GM18951 (cell line): ENCODE results near the gene MB21D2.

Source experiments
- POLR2A ChIP-seq: IDR thresholded peaks from 4 replicates; pipeline ENCODE4 v1.6.1; 2011; ENCODE audit warnings: mild to moderate bottlenecking; ENCODE audit not compliant: insufficient read length, insufficient read depth; ENCODE audit errors: extremely low read depth
- in situ Hi-C: fragments of 300-500 bp; cut with MboI; formaldehyde crosslinking; loops from one replicate; pipeline ENCODE4 v1.12.0; 2022; ENCODE audit warnings: low sequenced_read_pairs, mixed read lengths, inconsistent platforms; ENCODE audit not compliant: unreplicated experiment

The MB21D2 gene

DNA sequence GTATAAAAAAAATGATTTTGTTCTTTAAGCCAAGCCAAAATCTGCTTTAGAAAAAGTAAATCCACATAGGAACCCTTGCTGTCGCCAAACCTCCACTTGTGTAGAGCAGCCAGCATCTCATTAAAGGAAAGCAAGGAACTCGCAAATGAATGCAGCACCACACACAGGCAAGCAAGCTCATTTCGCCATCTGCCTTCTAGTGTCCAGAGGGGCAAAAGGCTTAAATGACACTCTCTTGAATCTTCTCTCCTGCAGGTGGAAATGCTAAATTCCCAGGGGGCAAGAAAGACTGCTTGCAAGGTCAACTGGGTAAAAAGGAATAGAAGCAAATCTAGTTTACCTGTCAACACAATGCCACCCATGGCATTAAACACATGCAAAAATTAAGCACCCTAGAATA is 2.4 kb downstream of the MB21D2 start:
- in situ Hi-C loops = no loop called here
- peak; percentile 11 for TF ChIP-seq POLR2A

DNA sequence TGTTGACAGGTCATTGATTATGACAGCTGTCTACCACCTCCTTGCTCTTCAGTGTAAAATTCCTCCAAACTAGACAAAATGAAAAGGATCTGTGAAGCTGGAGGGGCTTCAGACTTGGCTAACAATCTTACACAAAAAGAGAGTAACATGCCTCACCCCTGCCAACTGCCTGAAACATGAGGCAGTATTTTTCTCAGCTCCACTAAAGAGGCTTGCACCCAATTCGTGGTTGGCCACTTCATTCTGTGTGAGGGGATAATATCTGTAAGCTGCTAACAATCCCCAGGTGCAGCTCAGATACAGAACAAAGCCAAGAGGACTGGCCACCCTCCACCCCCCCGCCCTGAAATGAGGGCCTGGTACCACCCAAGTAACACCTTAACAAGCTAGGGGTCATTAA is 2.8 kb downstream of the MB21D2 start:
- TF ChIP-seq POLR2A = no peak
- in situ Hi-C loops = no loop called here

DNA sequence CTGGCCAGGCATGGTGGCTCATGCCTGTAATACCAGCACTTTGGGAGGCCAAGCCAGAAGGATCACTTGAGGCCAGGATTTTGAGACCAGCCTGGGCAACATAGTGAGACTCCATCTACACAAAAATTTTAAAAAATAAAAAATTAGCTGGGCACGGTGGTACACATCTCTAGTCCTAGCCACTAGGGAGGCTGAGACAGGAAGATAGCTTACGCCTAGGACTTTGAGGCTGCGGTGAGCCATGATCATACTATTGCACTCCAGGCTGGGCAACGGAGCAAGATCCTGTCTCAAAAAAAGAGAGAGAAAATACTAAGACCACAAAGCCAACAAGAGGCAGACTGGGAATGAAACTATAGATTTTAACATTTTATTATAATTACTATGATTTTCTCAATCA is 4.1 kb downstream of the MB21D2 start:
- TF ChIP-seq POLR2A = no peak
- in situ Hi-C loops = no loop called here

- in situ Hi-C loops = no loop called here
- TF ChIP-seq POLR2A = no peak
These were observed 6.4 kb downstream of the MB21D2 start for GRCh38 chr3:192911293-192911692.

- no peak for TF ChIP-seq POLR2A
- in situ Hi-C loops = no loop called here
These were observed 9.9 kb downstream of the MB21D2 start for GRCh38 chr3:192907784-192908183.

GRCh38 chr3:192906940-192907339 is 10.7 kb downstream of the MB21D2 start:
- TF ChIP-seq POLR2A = no peak
- in situ Hi-C loops = no loop called here

- in situ Hi-C loops = no loop called here
- TF ChIP-seq POLR2A = no peak
These were observed 11.5 kb downstream of the MB21D2 start for GRCh38 chr3:192905980-192906678.

DNA sequence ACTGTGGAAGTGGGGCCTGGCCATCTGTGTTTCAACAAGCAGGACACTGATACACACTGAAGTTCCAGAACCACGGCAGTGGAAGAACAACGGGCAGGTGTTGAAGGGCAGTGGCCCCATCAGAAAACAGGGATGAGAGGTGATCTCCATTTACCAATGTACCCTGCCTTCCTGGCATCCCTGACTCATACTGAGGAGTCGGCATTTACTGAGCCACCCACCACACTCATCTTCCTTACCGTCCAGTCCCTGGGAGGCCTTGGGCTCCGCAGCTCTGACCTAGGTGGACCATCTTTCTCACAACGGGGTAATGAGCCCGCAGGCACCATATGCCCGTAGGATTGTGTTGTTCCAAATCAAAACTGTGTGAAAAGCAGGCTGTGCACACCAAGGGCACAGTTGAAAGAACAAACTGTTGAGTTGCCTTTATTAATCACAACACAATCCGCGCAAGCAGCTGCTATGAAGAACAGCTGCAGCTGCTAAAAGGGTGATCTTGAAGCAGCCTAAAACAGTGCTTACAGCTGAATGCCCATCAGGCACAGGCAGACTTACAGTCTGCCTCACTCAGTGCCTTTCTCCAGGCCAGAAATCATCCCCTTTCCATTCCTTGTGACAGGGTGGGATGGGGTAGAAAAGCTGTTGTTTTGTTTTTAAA is 12.9 kb downstream of the MB21D2 start:
- TF ChIP-seq POLR2A = no peak
- in situ Hi-C loops = no loop called here

DNA sequence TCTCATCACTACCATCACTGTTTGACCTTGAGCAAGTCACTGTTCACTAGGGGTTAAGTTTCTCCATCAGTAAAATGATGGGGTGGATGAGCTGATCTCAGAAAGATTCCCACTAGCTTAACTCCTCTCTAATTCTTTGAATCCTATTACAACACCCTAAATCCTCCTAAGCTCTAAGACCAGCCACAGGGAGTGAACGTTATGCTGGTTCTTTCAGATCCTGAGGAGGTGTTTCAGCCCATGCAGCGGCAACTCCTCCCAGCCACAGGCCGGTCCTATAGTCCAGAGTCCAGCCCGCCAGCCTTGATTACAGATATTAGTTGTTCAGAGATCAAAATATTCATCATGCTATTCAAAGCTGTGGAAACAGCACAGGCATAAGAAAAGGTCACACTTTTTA is 15.1 kb downstream of the MB21D2 start:
- in situ Hi-C loops = no loop called here
- TF ChIP-seq POLR2A = no peak

DNA sequence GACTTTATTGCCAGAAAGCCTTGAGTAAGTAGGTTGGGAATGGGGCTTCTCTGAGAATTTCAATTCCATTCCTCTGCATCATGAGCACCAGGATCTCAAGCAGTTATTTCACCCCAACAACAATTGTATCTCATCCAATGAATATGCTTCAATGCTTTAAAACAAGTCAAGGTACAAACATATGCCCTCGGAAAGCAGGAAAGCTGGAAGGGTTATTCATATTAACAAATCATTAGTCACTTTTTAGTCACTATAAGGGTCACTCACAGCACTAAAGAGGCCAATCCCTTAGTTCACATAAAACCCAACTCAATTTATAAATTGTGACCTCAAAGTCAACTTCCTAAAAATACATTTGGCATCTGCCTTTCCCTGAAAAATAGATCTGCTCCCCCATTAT is 16.2 kb downstream of the MB21D2 start:
- in situ Hi-C loops = no loop called here

GRCh38 chr3:192899540-192899982 is 18.1 kb downstream of the MB21D2 start:
- in situ Hi-C loops = no loop called here
- TF ChIP-seq POLR2A = no peak

More for the DNA sequence above, 16.2 kb downstream of the MB21D2 start:
- no peak for TF ChIP-seq POLR2A

GRCh38 chr3:192897005-192897404 is 20.7 kb downstream of the MB21D2 start:
- TF ChIP-seq POLR2A = no peak
- in situ Hi-C loops = no loop called here

GRCh38 chr3:192896208-192896607 is 21.4 kb downstream of the MB21D2 start:
- in situ Hi-C loops = no loop called here
- no peak for TF ChIP-seq POLR2A

GRCh38 chr3:192894676-192895075 is 23.0 kb downstream of the MB21D2 start:
- in situ Hi-C loops = no loop called here
- no peak for TF ChIP-seq POLR2A
